IMR-90 (cell line): Measurements from ENCODE around the gene SMIM26.

Source experiments
- BHLHE40 ChIP-seq: fragments of 150-350 bp; IDR thresholded peaks from 2 replicates; pipeline ENCODE4 v1.6.1; 2016; ENCODE audit warnings: mild to moderate bottlenecking, low read depth, low read length
- CEBPB ChIP-seq: IDR thresholded peaks from 2 replicates; pipeline ENCODE4 v1.6.1; 2012; ENCODE audit warnings: low read depth, low read length, improper control_type of control experiment
- CHD1 ChIP-seq: IDR thresholded peaks from 2 replicates; pipeline ENCODE4 v1.6.1; 2012; ENCODE audit warnings: low read depth, low read length, improper control_type of control experiment
- FOS ChIP-seq: fragments of 150-350 bp; IDR thresholded peaks from 2 replicates; pipeline ENCODE4 v1.6.1; 2016; ENCODE audit warnings: low read depth, low read length
- POLR2A ChIP-seq: IDR thresholded peaks from 2 replicates; pipeline ENCODE4 v1.6.1; 2012; ENCODE audit warnings: mild to moderate bottlenecking, low read depth, low read length
- RAD21 ChIP-seq: IDR thresholded peaks from 2 replicates; pipeline ENCODE4 v1.6.1; 2012; ENCODE audit warnings: low read length, improper control_type of control experiment
- RCOR1 ChIP-seq: IDR thresholded peaks from 2 replicates; pipeline ENCODE4 v1.6.1; 2012; ENCODE audit warnings: mild to moderate bottlenecking, low read length, improper control_type of control experiment; ENCODE audit not compliant: insufficient replicate concordance
- RFX5 ChIP-seq: IDR thresholded peaks from 2 replicates; pipeline ENCODE4 v1.8.0; 2012; ENCODE audit warnings: low read depth, mild to moderate bottlenecking, low read length, moderate library complexity
- SMC3 ChIP-seq: fragments of 150-350 bp; IDR thresholded peaks from 2 replicates; pipeline ENCODE4 v1.6.1; 2016; ENCODE audit warnings: low read depth, mild to moderate bottlenecking, antibody characterized with exemption, low read length, moderate library complexity
- TF ChIP-seq, protein P1 (sequence below): conservative IDR thresholded peaks from 2 replicates; pipeline ENCODE4 v1.5.1; 2012; ENCODE audit warnings: mild to moderate bottlenecking, low read depth, low read length, improper control_type of control experiment
- TF ChIP-seq, protein P2 (sequence below): fragments of 150-350 bp; IDR thresholded peaks from 2 replicates; pipeline ENCODE4 v1.6.1; 2016; ENCODE audit warnings: low read depth, mild to moderate bottlenecking, low read length, moderate library complexity, borderline replicate concordance
- TF ChIP-seq, protein P3 (sequence below): fragments of 150-350 bp; IDR thresholded peaks from 2 replicates; pipeline ENCODE4 v1.6.1; 2017; ENCODE audit warnings: mild to moderate bottlenecking, antibody characterized with exemption, low read length, low read depth

DNA sequence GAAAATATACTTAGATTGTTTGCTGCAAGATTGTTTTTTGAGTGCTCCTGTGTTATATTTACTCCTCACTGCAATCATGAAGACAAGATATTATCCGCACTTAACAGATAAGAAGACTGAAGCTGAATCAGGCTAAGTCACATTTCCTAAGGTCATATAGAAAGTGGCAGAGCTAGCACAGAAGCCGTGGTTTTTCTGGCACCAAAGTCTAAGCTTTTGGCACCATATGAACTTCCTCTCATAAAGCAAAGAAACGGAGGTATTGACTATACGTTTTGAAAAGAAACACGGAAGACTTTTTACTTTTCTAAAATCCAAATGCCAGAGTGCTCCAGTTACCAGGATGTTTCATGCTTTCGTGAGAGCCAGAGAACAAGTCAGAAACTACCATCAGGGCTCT is 11.3 kb downstream of the SMIM26 start:
- TF ChIP-seq, protein P1, sequence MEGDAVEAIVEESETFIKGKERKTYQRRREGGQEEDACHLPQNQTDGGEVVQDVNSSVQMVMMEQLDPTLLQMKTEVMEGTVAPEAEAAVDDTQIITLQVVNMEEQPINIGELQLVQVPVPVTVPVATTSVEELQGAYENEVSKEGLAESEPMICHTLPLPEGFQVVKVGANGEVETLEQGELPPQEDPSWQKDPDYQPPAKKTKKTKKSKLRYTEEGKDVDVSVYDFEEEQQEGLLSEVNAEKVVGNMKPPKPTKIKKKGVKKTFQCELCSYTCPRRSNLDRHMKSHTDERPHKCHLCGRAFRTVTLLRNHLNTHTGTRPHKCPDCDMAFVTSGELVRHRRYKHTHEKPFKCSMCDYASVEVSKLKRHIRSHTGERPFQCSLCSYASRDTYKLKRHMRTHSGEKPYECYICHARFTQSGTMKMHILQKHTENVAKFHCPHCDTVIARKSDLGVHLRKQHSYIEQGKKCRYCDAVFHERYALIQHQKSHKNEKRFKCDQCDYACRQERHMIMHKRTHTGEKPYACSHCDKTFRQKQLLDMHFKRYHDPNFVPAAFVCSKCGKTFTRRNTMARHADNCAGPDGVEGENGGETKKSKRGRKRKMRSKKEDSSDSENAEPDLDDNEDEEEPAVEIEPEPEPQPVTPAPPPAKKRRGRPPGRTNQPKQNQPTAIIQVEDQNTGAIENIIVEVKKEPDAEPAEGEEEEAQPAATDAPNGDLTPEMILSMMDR = no peak
- TF ChIP-seq, protein P2, sequence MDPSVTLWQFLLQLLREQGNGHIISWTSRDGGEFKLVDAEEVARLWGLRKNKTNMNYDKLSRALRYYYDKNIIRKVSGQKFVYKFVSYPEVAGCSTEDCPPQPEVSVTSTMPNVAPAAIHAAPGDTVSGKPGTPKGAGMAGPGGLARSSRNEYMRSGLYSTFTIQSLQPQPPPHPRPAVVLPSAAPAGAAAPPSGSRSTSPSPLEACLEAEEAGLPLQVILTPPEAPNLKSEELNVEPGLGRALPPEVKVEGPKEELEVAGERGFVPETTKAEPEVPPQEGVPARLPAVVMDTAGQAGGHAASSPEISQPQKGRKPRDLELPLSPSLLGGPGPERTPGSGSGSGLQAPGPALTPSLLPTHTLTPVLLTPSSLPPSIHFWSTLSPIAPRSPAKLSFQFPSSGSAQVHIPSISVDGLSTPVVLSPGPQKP = no peak
- TF ChIP-seq POLR2A (no peak), RAD21 (no peak), CEBPB (no peak), RFX5 (no peak), BHLHE40 (no peak), FOS (no peak), RCOR1 (no peak), SMC3 (no peak), CHD1 (no peak)
- TF ChIP-seq, protein P3, sequence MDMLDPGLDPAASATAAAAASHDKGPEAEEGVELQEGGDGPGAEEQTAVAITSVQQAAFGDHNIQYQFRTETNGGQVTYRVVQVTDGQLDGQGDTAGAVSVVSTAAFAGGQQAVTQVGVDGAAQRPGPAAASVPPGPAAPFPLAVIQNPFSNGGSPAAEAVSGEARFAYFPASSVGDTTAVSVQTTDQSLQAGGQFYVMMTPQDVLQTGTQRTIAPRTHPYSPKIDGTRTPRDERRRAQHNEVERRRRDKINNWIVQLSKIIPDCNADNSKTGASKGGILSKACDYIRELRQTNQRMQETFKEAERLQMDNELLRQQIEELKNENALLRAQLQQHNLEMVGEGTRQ = no peak
